PC-9 (cell line): ENCODE measurements around the gene SMIM38. TPM values are rescaled to one million over a fixed set of nuclear protein-coding genes. Genes with fewer than 3 reads are reported as not detected.

Experiments
- BruUV-seq: library from RNA; stranded (reverse); fragments of 400-500 nt; replicated peaks from 2 replicates; lab custom pipeline; 2021; lab: Mats Ljungman, UMichigan
- CTCF ChIA-PET: fragments of 300-600 bp; sonication (Branson Sonifier 250); formaldehyde crosslinking; loops from one replicate; lab custom pipeline; 2022; ENCODE audit warnings: antibody characterized with exemption; lab: Charles Lee
- POLR2A ChIA-PET: fragments of 300-600 bp; sonication (Branson Sonifier 250); formaldehyde crosslinking; loops from one replicate; lab custom pipeline; 2022; ENCODE audit warnings: antibody characterized with exemption; ENCODE audit not compliant: unreplicated experiment; lab: Charles Lee
- DNase-seq, 2 experiments: peaks; one replicate each; pipeline versions ENCODE4 v3.0.0 to v3.0.0-alpha.2; 2015 to 2022; ENCODE audit warnings: mixed read lengths in 1 of 2
- H2AFZ ChIP-seq: fragments of 200-600 bp; sonication (generic); 2 replicates; pipeline ENCODE4 v1.8.1; 2017; ENCODE audit warnings: antibody characterized with exemption
- H3F3A ChIP-seq: fragments of 200-600 bp; sonication (generic); 2 replicates; pipeline ENCODE4 v1.8.1; 2017; ENCODE audit warnings: antibody characterized with exemption, mild to moderate bottlenecking, low read depth; ENCODE audit not compliant: insufficient read depth
- H3K27ac ChIP-seq: fragments of 200-600 bp; sonication (generic); 2 replicates; pipeline ENCODE4 v1.6.1; 2016; ENCODE audit warnings: mixed run types
- H3K27me3 ChIP-seq: fragments of 200-600 bp; sonication (generic); 2 replicates; pipeline ENCODE4 v1.6.1; 2016; ENCODE audit warnings: low read depth, mixed run types; ENCODE audit not compliant: insufficient read depth
- H3K36me3 ChIP-seq: fragments of 200-600 bp; sonication (generic); 2 replicates; pipeline ENCODE4 v1.6.1; 2016; ENCODE audit warnings: low read depth, mixed run types
- H3K4me1 ChIP-seq: fragments of 200-600 bp; sonication (generic); replicated peaks from 2 replicates; pipeline ENCODE4 v1.6.1; 2016; ENCODE audit warnings: mixed run types; ENCODE audit not compliant: insufficient read depth
- H3K4me2 ChIP-seq: fragments of 200-600 bp; sonication (generic); 2 replicates; pipeline ENCODE4 v1.6.1; 2017; ENCODE audit warnings: mixed run types
- H3K4me3 ChIP-seq: fragments of 200-600 bp; sonication (generic); 2 replicates; pipeline ENCODE4 v1.6.1; 2016; ENCODE audit warnings: mixed run types
- H3K79me2 ChIP-seq: fragments of 200-600 bp; sonication (generic); 2 replicates; pipeline ENCODE4 v1.6.1; 2017; ENCODE audit warnings: low read depth, mixed run types
- H3K9me2 ChIP-seq: fragments of 200-600 bp; sonication (generic); 2 replicates; pipeline ENCODE4 v1.8.1; 2017; ENCODE audit warnings: mild to moderate bottlenecking; ENCODE audit not compliant: insufficient read depth
- H3K9me3 ChIP-seq: fragments of 200-600 bp; sonication (generic); 2 replicates; pipeline ENCODE4 v1.8.1; 2016; ENCODE audit warnings: low read depth; ENCODE audit not compliant: insufficient read depth
- H4K20me1 ChIP-seq: fragments of 200-600 bp; sonication (generic); 2 replicates; pipeline ENCODE4 v1.8.1; 2017; ENCODE audit not compliant: insufficient read depth
- CTCF ChIP-seq: fragments of 200-600 bp; sonication (generic); conservative IDR thresholded peaks from 2 replicates; pipeline ENCODE4 v1.6.1; 2017; ENCODE audit warnings: mixed run types, antibody characterized with exemption, mild to moderate bottlenecking, moderate library complexity
- EZH2 ChIP-seq: fragments of 200-600 bp; sonication (generic); IDR thresholded peaks from 2 replicates; pipeline ENCODE4 v1.8.0; 2017; ENCODE audit warnings: antibody characterized with exemption, low read depth
- intact Hi-C: fragments of 100-400 bp; cut with micrococcal nuclease; formaldehyde crosslinking; loops from one replicate; pipeline ENCODE4 v1.10.0; 2022; ENCODE audit not compliant: unreplicated experiment
- total RNA-seq: library from RNA; stranded (reverse); gene quantifications from 2 replicates; pipeline ENCODE4 v1.2.3, GENCODE V29; 2021

SMIM38 gene
- total RNA-seq, 1 experiment from 2014 or later = 0.26 TPM

- POLR2A ChIA-PET = no interaction called here
- H3F3A ChIP-seq = no peaks in the 10 kb centered on the region
- H3K27ac ChIP-seq = no peak overlapping the region
- no peaks in the 10 kb centered on the region for H3K9me2 ChIP-seq
- CTCF ChIA-PET = interaction anchor here (0.7 kb wide), 1 partner anchor 14 kb away, joined by 3 read pairs; no protein-coding TSS in a partner anchor
- H3K4me2 ChIP-seq = no peak overlapping the region
- no peaks in the 10 kb centered on the region for H3K36me3 ChIP-seq
- 0 out of 2 replicates have a peak, but pooled peaks cover 13% of the 10 kb centered on the region for H3K9me3 ChIP-seq
- H2AFZ ChIP-seq = no peak overlapping the region
- no peak overlapping the region for H3K4me3 ChIP-seq
- no TSS peak for BruUV-seq
- H3K4me1 ChIP-seq = no peaks in the 10 kb centered on the region
- H3K79me2 ChIP-seq = no peaks in the 10 kb centered on the region
- H4K20me1 ChIP-seq = no peaks in the 10 kb centered on the region
- H3K27me3 ChIP-seq = no peaks in the 10 kb centered on the region
- TF ChIP-seq CTCF (no peak), EZH2 (no peak)
- DNase-seq = no peak
- intact Hi-C loops = no loop called here
Observed at GRCh38 chr11:69190796-69191536, 35.2 kb downstream of the SMIM38 start.

- Histone ChIP-seq H3K79me2 (no peaks in the 10 kb centered on the region), H3F3A (no peaks in the 10 kb centered on the region), H3K4me3 (no peak overlapping the region), H3K27me3 (no peaks in the 10 kb centered on the region), H3K9me3 (0 out of 2 replicates have a peak, but pooled peaks cover 13% of the 10 kb centered on the region), H4K20me1 (no peaks in the 10 kb centered on the region), H3K36me3 (no peaks in the 10 kb centered on the region), H3K4me1 (no peaks in the 10 kb centered on the region), H3K27ac (no peak overlapping the region), H3K4me2 (no peak overlapping the region), H2AFZ (no peak overlapping the region), H3K9me2 (no peaks in the 10 kb centered on the region)
- intact Hi-C loops = no loop called here
- ChIA-PET CTCF (no interaction called here), POLR2A (no interaction called here)
- no peak for DNase-seq
- TF ChIP-seq CTCF = no peak
- no peak for TF ChIP-seq EZH2
- BruUV-seq = no TSS peak
Observed at GRCh38 chr11:69192301-69192721, 36.6 kb downstream of the SMIM38 start.

GRCh38 chr11:69193151-69193550 is 37.4 kb downstream of the SMIM38 start:
- Histone ChIP-seq H3F3A (no peaks in the 10 kb centered on the region), H3K4me2 (no peak overlapping the region), H2AFZ (no peak overlapping the region), H3K27me3 (no peaks in the 10 kb centered on the region; the same call in 1 of the 2 replicates), H3K9me2 (no peaks in the 10 kb centered on the region), H3K4me3 (no peak overlapping the region), H3K9me3 (0 out of 2 replicates have a peak, but pooled peaks cover 5% of the 10 kb centered on the region), H4K20me1 (no peaks in the 10 kb centered on the region), H3K36me3 (no peaks in the 10 kb centered on the region), H3K79me2 (no peaks in the 10 kb centered on the region), H3K27ac (no peak overlapping the region), H3K4me1 (no peaks in the 10 kb centered on the region)
- TF ChIP-seq EZH2 (no peak), CTCF (no peak)
- POLR2A ChIA-PET = interaction anchor here (0.6 kb wide), 1 partner anchor 37 kb away, joined by 3 read pairs; no protein-coding TSS in a partner anchor
- BruUV-seq = no TSS peak
- DNase-seq = no peak
- CTCF ChIA-PET = no interaction called here
- intact Hi-C loops = no loop called here
